Left lung (tissue), 10 donors: ENCODE data around the gene MTMR8. TPM values are rescaled to one million over a fixed set of nuclear protein-coding genes. Genes with fewer than 3 reads are reported as not detected.

Experiments
- ATAC-seq: fragments of 200-7000 bp; cut with Tn5 transposase; one replicate; pipeline ENCODE4 v1.9.1; 2020; ENCODE audit warnings: moderate library complexity
- DNase-seq, 4 donors: peaks; one replicate each; pipeline ENCODE4 v3.0.0-alpha.2; 2013 to 2020
- H3K27ac ChIP-seq, 2 donors: fragments of 200-600 bp; sonication (generic) in 1 of 2; one replicate each; pipeline versions ENCODE4 v1.5.0 to v1.8.0; 2020 to 2021
- H3K27me3 ChIP-seq, 2 donors: fragments of 200-600 bp; sonication (generic) in 1 of 2; one replicate each; pipeline versions ENCODE4 v1.5.0 to v1.8.0; 2020 to 2021
- H3K36me3 ChIP-seq, 2 donors: fragments of 200-600 bp; sonication (generic) in 1 of 2; one replicate each; pipeline versions ENCODE4 v1.5.0 to v1.8.0; 2020 to 2021
- H3K4me1 ChIP-seq, 2 donors: fragments of 200-600 bp; one replicate each; pipeline ENCODE4 v1.8.0; 2021
- H3K4me3 ChIP-seq, 2 donors: fragments of 200-600 bp; sonication (generic) in 1 of 2; one replicate each; pipeline versions ENCODE4 v1.5.0 to v1.8.0; 2020 to 2021; ENCODE audit warnings: mild to moderate bottlenecking in 1 of 2
- H3K9me3 ChIP-seq, 2 donors: fragments of 200-600 bp; sonication (generic) in 1 of 2; one replicate each; pipeline versions ENCODE4 v1.5.0 to v1.8.0; 2020 to 2021
- intact Hi-C, 2 donors: fragments of 100-400 bp; cut with DNase I; formaldehyde crosslinking; loops; one replicate each; pipeline versions ENCODE4 v1.11.2 to v1.14.2; 2022
- polyA plus RNA-seq, 6 donors: library from polyadenylated mRNA; unstranded; fragments of 120-200 nt; gene quantifications; one replicate each; pipeline ENCODE4 v1.2.1, GENCODE V29; 2013; ENCODE audit not compliant: insufficient read length in 6 of 6
- total RNA-seq, 2 donors: library from RNA; stranded (reverse); fragmentation: NEBNext Ultra II Directional; extraction: Animal tissue kit (Norgen Biotek cat#: 25700); gene quantifications; one replicate each; pipeline ENCODE4 v1.2.1, GENCODE V29; 2021
- TF ChIP-seq, protein P1 (sequence below), 2 donors: fragments of 200-600 bp; sonication (generic) in 1 of 2; IDR thresholded peaks; one replicate each; pipeline versions ENCODE4 v1.5.0 to v1.8.0; 2021; ENCODE audit warnings: antibody characterized with exemption in 2 of 2
- donor health status: DM: no; HTN: yes; CAD: no.
- donor health status: DM: no; HTN: no; CAD: no.

The MTMR8 gene
- total and polyA plus RNA-seq, 8 donors: 1.6 to 3.1 (median 2.4) TPM

DNA sequence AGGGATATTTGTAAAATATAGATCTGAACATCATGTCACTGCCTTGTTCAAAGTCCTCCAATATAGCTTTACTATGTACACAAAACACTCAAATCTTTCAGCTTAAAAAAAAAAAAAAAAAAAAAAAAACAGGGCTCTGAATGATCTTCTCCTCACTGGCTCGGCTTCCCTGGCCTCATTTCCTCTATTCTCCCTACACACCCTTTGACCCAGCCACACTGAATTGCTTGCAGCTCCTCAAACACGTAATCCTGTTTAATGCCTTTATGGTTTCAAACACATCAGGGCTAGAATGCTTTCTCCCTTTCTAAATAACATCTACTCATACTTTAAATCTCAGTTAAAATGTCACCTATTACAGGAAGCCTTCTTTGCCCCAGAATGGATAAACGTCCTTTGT is 60.8 kb downstream of the MTMR8 start:
- intact Hi-C loops: no loop called here
- DNase-seq (no peak), ATAC-seq (no peak)
- no peaks in the 10 kb centered on the region for H3K4me1 ChIP-seq
- H3K27ac ChIP-seq: no peak overlapping the region
- H3K36me3 ChIP-seq: no peaks in the 10 kb centered on the region
- H3K27me3 ChIP-seq: no peaks in the 10 kb centered on the region
- no peaks in the 10 kb centered on the region for H3K9me3 ChIP-seq
- no peak overlapping the region for H3K4me3 ChIP-seq
- TF ChIP-seq, protein P1, sequence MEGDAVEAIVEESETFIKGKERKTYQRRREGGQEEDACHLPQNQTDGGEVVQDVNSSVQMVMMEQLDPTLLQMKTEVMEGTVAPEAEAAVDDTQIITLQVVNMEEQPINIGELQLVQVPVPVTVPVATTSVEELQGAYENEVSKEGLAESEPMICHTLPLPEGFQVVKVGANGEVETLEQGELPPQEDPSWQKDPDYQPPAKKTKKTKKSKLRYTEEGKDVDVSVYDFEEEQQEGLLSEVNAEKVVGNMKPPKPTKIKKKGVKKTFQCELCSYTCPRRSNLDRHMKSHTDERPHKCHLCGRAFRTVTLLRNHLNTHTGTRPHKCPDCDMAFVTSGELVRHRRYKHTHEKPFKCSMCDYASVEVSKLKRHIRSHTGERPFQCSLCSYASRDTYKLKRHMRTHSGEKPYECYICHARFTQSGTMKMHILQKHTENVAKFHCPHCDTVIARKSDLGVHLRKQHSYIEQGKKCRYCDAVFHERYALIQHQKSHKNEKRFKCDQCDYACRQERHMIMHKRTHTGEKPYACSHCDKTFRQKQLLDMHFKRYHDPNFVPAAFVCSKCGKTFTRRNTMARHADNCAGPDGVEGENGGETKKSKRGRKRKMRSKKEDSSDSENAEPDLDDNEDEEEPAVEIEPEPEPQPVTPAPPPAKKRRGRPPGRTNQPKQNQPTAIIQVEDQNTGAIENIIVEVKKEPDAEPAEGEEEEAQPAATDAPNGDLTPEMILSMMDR (IDR thresholded peaks at IDR 0.05): no peak

DNA sequence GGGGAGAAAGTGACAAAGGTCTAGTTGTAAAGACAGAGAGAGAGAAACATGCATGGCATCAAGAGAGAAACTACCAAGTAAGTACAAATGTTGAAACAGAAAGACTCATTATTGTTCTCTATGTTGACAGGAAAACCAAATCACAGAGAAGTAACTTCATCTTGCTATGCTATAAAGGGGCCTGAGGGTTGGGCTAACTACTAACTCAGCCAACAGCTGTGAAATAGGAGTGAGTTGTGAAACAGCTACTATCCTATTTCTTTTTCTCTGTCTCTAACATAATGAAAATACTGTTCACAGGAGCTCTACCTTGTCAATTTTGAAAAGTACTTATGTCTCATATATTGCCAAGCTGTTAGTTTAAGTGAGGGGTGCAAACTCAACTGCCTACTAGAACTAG is 65.0 kb downstream of the MTMR8 start:
- H3K4me3 ChIP-seq: no peak overlapping the region
- TF ChIP-seq, protein P1 (IDR thresholded peaks at IDR 0.05): no peak
- H3K27ac ChIP-seq: no peak overlapping the region
- intact Hi-C loops: no loop called here
- DNase-seq (no peak), ATAC-seq (no peak)
- H3K36me3 ChIP-seq: no peaks in the 10 kb centered on the region
- peaks cover 0 to 5% of the 10 kb centered on the region in 2 donors for H3K9me3 ChIP-seq
- H3K4me1 ChIP-seq: no peaks in the 10 kb centered on the region
- H3K27me3 ChIP-seq: no peaks in the 10 kb centered on the region

DNA sequence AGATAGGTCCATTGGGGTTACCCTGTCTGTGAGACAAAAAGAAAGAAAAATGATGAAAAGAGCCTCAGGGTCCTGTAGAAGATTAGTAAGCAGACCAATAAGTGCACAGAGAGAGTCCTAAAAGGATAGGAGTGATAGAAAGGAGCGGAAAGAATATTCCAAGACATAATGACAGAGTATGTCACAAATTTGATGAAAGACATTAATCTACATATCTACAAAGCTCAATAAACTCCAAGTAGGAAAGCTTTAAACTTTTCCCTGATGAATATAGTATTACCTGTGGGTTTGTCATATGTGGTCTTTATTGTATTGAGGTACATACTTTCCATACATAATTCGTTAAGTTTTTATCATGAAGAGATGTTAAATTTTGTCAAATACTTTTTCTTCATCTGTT is 73.7 kb downstream of the MTMR8 start:
- TF ChIP-seq, protein P1 (IDR thresholded peaks at IDR 0.05): no peak
- Histone ChIP-seq H3K4me1 (no peaks in the 10 kb centered on the region), H3K4me3 (no peak overlapping the region), H3K36me3 (peaks cover 0 to 21% of the 10 kb centered on the region in 2 donors), H3K27me3 (no peaks in the 10 kb centered on the region), H3K27ac (no peak overlapping the region), H3K9me3 (peaks cover 0 to 18% of the 10 kb centered on the region in 2 donors)
- DNase-seq: no peak
- no peak for ATAC-seq
- intact Hi-C loops: no loop called here

DNA sequence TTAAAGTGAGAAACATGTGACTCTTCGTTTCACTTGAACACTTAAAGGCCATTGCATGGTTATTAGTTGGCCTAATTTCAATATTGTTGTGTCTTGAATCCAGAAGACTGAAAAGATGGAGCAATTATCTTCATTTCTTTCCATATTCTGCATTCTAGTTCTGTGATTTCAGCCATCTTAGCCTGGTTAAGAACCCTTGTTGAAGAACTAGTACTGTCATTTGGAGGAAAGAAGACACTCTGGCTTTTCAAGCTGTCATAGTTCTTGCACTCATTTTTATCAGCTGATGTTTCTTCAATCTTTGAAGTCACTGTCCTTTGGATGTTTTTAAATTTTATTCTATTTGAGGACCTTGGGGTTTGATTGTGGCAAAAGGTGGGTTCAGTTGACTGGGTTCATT is 81.6 kb downstream of the MTMR8 start:
- TF ChIP-seq, protein P1 (IDR thresholded peaks at IDR 0.05): no peak
- Histone ChIP-seq H3K9me3 (peaks cover 0 to 8% of the 10 kb centered on the region in 2 donors), H3K36me3 (no peaks in the 10 kb centered on the region), H3K4me1 (no peaks in the 10 kb centered on the region), H3K27me3 (no peaks in the 10 kb centered on the region), H3K4me3 (no peak overlapping the region), H3K27ac (no peak overlapping the region)
- ATAC-seq (no peak), DNase-seq (no peak)
- intact Hi-C loops: no loop called here

DNA sequence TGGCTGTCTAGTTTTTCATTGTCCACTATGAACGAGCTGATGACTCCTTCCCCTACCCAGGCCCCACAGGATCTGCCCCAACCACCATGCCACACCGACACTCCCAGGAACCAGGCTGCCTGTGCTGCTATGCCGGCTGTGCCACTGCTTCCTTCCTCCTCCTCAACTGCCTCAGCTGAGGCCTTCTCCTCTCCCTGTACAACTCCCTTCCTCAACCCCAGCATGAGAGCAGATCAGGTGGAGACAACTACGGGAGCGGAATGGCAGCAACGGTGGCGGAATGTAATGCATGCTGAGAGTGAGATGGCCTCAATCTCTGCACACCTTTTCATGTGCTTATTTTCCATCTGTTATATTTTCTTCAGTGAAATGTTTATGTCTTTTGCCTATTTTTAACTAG is 88.5 kb downstream of the MTMR8 start:
- TF ChIP-seq, protein P1 (IDR thresholded peaks at IDR 0.05): no peak
- Histone ChIP-seq H3K27me3 (no peaks in the 10 kb centered on the region), H3K27ac (no peak overlapping the region), H3K9me3 (peaks cover 0 to 6% of the 10 kb centered on the region in 2 donors), H3K4me3 (no peak overlapping the region), H3K4me1 (no peaks in the 10 kb centered on the region), H3K36me3 (no peaks in the 10 kb centered on the region)
- ATAC-seq: no peak
- no peak for DNase-seq
- intact Hi-C loops: no loop called here
